DND-41 (cell line): Measurements from ENCODE around the gene SEC61G.

Experiments
- EZH2 ChIP-seq: IDR thresholded peaks from 3 replicates; pipeline ENCODE4 v1.6.1; 2012; ENCODE audit warnings: borderline replicate concordance, low read depth, mild to moderate bottlenecking, moderate library complexity, low read length, inconsistent platforms; ENCODE audit not compliant: severe bottlenecking
- TF ChIP-seq, protein P1 (sequence below): IDR thresholded peaks from 2 replicates; pipeline ENCODE4 v1.5.1; 2012; ENCODE audit warnings: borderline replicate concordance, low read length, moderate library complexity, mild to moderate bottlenecking; ENCODE audit not compliant: poor library complexity, severe bottlenecking; ENCODE audit errors: extremely low read depth

- TF ChIP-seq, protein P1, sequence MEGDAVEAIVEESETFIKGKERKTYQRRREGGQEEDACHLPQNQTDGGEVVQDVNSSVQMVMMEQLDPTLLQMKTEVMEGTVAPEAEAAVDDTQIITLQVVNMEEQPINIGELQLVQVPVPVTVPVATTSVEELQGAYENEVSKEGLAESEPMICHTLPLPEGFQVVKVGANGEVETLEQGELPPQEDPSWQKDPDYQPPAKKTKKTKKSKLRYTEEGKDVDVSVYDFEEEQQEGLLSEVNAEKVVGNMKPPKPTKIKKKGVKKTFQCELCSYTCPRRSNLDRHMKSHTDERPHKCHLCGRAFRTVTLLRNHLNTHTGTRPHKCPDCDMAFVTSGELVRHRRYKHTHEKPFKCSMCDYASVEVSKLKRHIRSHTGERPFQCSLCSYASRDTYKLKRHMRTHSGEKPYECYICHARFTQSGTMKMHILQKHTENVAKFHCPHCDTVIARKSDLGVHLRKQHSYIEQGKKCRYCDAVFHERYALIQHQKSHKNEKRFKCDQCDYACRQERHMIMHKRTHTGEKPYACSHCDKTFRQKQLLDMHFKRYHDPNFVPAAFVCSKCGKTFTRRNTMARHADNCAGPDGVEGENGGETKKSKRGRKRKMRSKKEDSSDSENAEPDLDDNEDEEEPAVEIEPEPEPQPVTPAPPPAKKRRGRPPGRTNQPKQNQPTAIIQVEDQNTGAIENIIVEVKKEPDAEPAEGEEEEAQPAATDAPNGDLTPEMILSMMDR, result no peak
- no peak for TF ChIP-seq EZH2
Measured at GRCh38 chr7:54705436-54705835, 53.6 kb downstream of the SEC61G start.
